ENCODE results near the gene CXXC5. TPM values are rescaled to one million over a fixed set of nuclear protein-coding genes. Genes with fewer than 3 reads are reported as not detected.

The CXXC5 gene
- total RNA-seq, 2 experiments from 2014 or later = 26.7 to 113 TPM

GRCh38 chr5:139646912-139647505, 1.1 kb upstream of the CXXC5 start:
- CTCF ChIA-PET (ENCODE audit: unreplicated experiment) = interaction anchor here (1.2 kb wide), 1 partner anchor 24 kb away, joined by 9 read pairs; no protein-coding TSS in a partner anchor

DNA sequence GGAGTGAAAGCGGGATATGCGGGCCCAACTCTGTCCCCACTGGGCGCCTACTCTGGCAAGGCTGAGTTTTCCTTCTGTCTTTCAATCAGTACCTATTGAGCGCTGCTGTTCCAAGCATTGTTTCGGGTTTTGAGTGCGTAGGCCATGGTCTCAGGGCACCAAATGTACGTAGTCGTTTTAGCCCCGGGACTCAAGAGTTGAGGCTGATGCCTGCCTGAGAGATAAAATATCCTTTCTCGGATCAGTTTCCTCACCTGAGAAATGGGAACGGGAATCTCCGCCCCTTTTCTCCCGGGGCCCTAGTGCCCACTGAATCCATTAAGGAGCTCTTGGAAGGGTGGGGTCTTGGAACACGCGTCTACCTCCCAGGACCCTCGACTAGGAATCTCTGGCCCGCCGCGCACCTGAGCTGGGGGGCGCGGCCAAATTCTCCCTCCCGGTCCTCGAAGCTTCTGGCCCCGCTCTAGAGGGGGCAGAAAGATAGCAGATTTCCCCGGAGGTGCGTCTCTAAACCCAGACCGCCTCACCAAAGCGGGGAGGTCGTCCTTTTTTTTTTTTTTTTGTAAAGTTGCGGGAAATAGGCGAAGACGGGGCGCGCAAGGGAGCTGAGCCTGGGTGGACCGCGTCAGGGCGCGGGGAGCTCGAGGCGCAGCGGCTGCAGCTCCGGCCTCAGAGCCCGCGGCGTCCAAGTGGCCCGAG, 494 bp upstream of the CXXC5 start:
- Histone ChIP-seq H4K20me1 (ENCODE audit: insufficient read depth, low read length) (peaks cover 11% of the 10 kb centered on the region; the same call in 1 of the 2 replicates), H3K79me2 (ENCODE audit: insufficient read depth, low read depth, low read length) (peaks cover 40% of the 10 kb centered on the region), H3K4me3 (ENCODE audit: low read depth, low read length, poor library complexity, severe bottlenecking) (peak overlapping the region; percentile 94), H3K4me2 (ENCODE audit: low read length) (peak overlapping the region; percentile 98), H3K9me2 (ENCODE audit: insufficient read depth, low read length) (no peaks in the 10 kb centered on the region), H3K9me3 (ENCODE audit: low read length) (no peaks in the 10 kb centered on the region), H3K27ac (ENCODE audit: low read depth, low read length, poor library complexity, severe bottlenecking) (peak overlapping the region; percentile 89), H2AFZ (ENCODE audit: low read length) (no peak overlapping the region), H3K36me3 (ENCODE audit: insufficient read depth, low read length) (no peaks in the 10 kb centered on the region), H3K4me1 (ENCODE audit: insufficient read depth, low read length, poor library complexity, severe bottlenecking) (peaks cover 44% of the 10 kb centered on the region)
- ChIA-PET CTCF (ENCODE audit: unreplicated experiment) (interaction anchor here (0.6 to 1.2 kb wide), 6 partner anchors 8 to 120 kb away, joined by 3 to 9 read pairs (median 4); no protein-coding TSS in a partner anchor), POLR2A (interaction anchor here (0.6 to 8.9 kb wide), 11 partner anchors 9 to 241 kb away, joined by 3 to 73 read pairs (median 4); no protein-coding TSS in a partner anchor)
- BruUV-seq (replicated peaks) = no TSS peak
- no peak for DNase-seq (ENCODE audit: low spot score)
- TF ChIP-seq, protein P1, sequence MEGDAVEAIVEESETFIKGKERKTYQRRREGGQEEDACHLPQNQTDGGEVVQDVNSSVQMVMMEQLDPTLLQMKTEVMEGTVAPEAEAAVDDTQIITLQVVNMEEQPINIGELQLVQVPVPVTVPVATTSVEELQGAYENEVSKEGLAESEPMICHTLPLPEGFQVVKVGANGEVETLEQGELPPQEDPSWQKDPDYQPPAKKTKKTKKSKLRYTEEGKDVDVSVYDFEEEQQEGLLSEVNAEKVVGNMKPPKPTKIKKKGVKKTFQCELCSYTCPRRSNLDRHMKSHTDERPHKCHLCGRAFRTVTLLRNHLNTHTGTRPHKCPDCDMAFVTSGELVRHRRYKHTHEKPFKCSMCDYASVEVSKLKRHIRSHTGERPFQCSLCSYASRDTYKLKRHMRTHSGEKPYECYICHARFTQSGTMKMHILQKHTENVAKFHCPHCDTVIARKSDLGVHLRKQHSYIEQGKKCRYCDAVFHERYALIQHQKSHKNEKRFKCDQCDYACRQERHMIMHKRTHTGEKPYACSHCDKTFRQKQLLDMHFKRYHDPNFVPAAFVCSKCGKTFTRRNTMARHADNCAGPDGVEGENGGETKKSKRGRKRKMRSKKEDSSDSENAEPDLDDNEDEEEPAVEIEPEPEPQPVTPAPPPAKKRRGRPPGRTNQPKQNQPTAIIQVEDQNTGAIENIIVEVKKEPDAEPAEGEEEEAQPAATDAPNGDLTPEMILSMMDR (conservative IDR thresholded peaks at IDR 0.05; ENCODE audit: low read length) = no peak
- no peak for TF ChIP-seq EZH2phosphoT487 (IDR thresholded peaks at IDR 0.05; ENCODE audit: borderline replicate concordance, low read depth, low read length)
- intact Hi-C loops (cut with micrococcal nuclease; ENCODE audit: unreplicated experiment) = loop anchor here (1.0 kb wide), 3 partner anchors 10 to 43 kb away; no protein-coding TSS in a partner anchor

More at GRCh38 chr5:139646912-139647505, 1.1 kb upstream of the CXXC5 start:
- no TSS peak for BruUV-seq (replicated peaks)
- Histone ChIP-seq H3K4me3 (ENCODE audit: low read depth, low read length, poor library complexity, severe bottlenecking) (no peak overlapping the region), H3K9me2 (ENCODE audit: insufficient read depth, low read length) (no peaks in the 10 kb centered on the region), H3K9me3 (ENCODE audit: low read length) (no peaks in the 10 kb centered on the region), H3K4me1 (ENCODE audit: insufficient read depth, low read length, poor library complexity, severe bottlenecking) (peaks cover 38% of the 10 kb centered on the region), H3K4me2 (ENCODE audit: low read length) (peak overlapping the region; percentile 98; the same call in 1 of the 2 replicates), H4K20me1 (ENCODE audit: insufficient read depth, low read length) (peaks cover 6% of the 10 kb centered on the region; the same call in 1 of the 2 replicates), H3K79me2 (ENCODE audit: insufficient read depth, low read depth, low read length) (peaks cover 34% of the 10 kb centered on the region), H3K36me3 (ENCODE audit: insufficient read depth, low read length) (no peaks in the 10 kb centered on the region), H2AFZ (ENCODE audit: low read length) (no peak overlapping the region), H3K27ac (ENCODE audit: low read depth, low read length, poor library complexity, severe bottlenecking) (no peak overlapping the region)
- no peak for TF ChIP-seq EZH2phosphoT487 (IDR thresholded peaks at IDR 0.05; ENCODE audit: borderline replicate concordance, low read depth, low read length)
- TF ChIP-seq, protein P1 (conservative IDR thresholded peaks at IDR 0.05; ENCODE audit: low read length) = no peak
- intact Hi-C loops (cut with micrococcal nuclease; ENCODE audit: unreplicated experiment) = no loop called here
- no peak for DNase-seq (ENCODE audit: low spot score)
- POLR2A ChIA-PET = interaction anchor here (1.1 to 8.9 kb wide), 3 partner anchors 11 to 22 kb away, joined by 3 to 73 read pairs (median 4); no protein-coding TSS in a partner anchor
